GM06990 (cell line): ENCODE measurements around the gene CHCHD6.

Source experiments
- DNase-seq: peaks from one replicate; pipeline ENCODE4 v3.0.0-alpha.2; 2011; ENCODE audit not compliant: insufficient read length; ENCODE audit errors: extremely low read depth
- H3K27me3 ChIP-seq: replicated peaks from 2 replicates; pipeline ENCODE4 v1.6.0; 2011; ENCODE audit warnings: low read length; ENCODE audit not compliant: control insufficient read depth, insufficient read depth
- H3K36me3 ChIP-seq: 2 replicates; pipeline ENCODE4 v1.5.1; 2011; ENCODE audit warnings: low read length; ENCODE audit not compliant: control insufficient read depth, insufficient read depth
- H3K4me3 ChIP-seq: replicated peaks from 2 replicates; pipeline ENCODE4 v1.5.1; 2011; ENCODE audit warnings: low read depth, mild to moderate bottlenecking, control low read depth, low read length
- CTCF ChIP-seq: IDR thresholded peaks from 2 replicates; pipeline ENCODE4 v1.5.1; 2011; ENCODE audit warnings: low read length, control low read depth, mild to moderate bottlenecking, inconsistent platforms; ENCODE audit not compliant: insufficient read depth, poor library complexity, severe bottlenecking

CHCHD6 gene

GRCh38 chr3:126752303-126753190 lies 48.5 kb downstream of the CHCHD6 start:
- DNase-seq: peak; percentile 39

GRCh38 chr3:126753191-126754160 lies 49.4 kb downstream of the CHCHD6 start:
- Histone ChIP-seq H3K4me3 (no peak overlapping the region), H3K27me3 (no peaks in the 10 kb centered on the region), H3K36me3 (no peaks in the 10 kb centered on the region)
- DNase-seq: no peak
- TF ChIP-seq CTCF: no peak

More at GRCh38 chr3:126752303-126753190, 48.5 kb downstream of the CHCHD6 start:
- Histone ChIP-seq H3K4me3 (no peak overlapping the region), H3K36me3 (no peaks in the 10 kb centered on the region), H3K27me3 (no peaks in the 10 kb centered on the region)
- TF ChIP-seq CTCF: peak; percentile 85

- H3K4me3 ChIP-seq: no peak overlapping the region
- no peak for DNase-seq
- TF ChIP-seq CTCF: no peak
- no peaks in the 10 kb centered on the region for H3K27me3 ChIP-seq
- H3K36me3 ChIP-seq: no peaks in the 10 kb centered on the region
Observed at GRCh38 chr3:126755866-126756265, 51.8 kb downstream of the CHCHD6 start.

- Histone ChIP-seq H3K27me3 (no peaks in the 10 kb centered on the region), H3K4me3 (no peak overlapping the region), H3K36me3 (no peaks in the 10 kb centered on the region)
- DNase-seq: no peak
- TF ChIP-seq CTCF: no peak
Observed at GRCh38 chr3:126758026-126758425, 54.0 kb downstream of the CHCHD6 start.

GRCh38 chr3:126758882-126759281 lies 54.8 kb downstream of the CHCHD6 start:
- Histone ChIP-seq H3K27me3 (no peaks in the 10 kb centered on the region), H3K4me3 (no peak overlapping the region), H3K36me3 (no peaks in the 10 kb centered on the region)
- DNase-seq: no peak
- no peak for TF ChIP-seq CTCF
